Neural crest cell (in vitro differentiated cells): ENCODE data around the gene EPAS1. TPM values are rescaled to one million over a fixed set of nuclear protein-coding genes. Genes with fewer than 3 reads are reported as not detected.

Source experiments
- DNase-seq: peaks from one replicate; pipeline ENCODE4 v3.0.0; 2021; ENCODE audit warnings: low read depth, mixed read lengths, low spot score
- H3K27ac Mint-ChIP-seq: one replicate; pipeline ENCODE4 v1.8.0; 2021; ENCODE audit warnings: mild to moderate bottlenecking, mixed read lengths; ENCODE audit not compliant: unreplicated experiment
- H3K27me3 Mint-ChIP-seq: 2 replicates; pipeline ENCODE4 v1.8.0; 2021; ENCODE audit warnings: low read depth, mild to moderate bottlenecking, mixed read lengths
- H3K36me3 Mint-ChIP-seq: 2 replicates; pipeline ENCODE4 v1.8.0; 2021; ENCODE audit warnings: low read depth, mild to moderate bottlenecking, mixed read lengths
- H3K4me1 Mint-ChIP-seq: 2 replicates; pipeline ENCODE4 v1.8.0; 2021; ENCODE audit warnings: mixed read lengths
- H3K4me3 Mint-ChIP-seq: one replicate; pipeline ENCODE4 v1.8.0; 2021; ENCODE audit warnings: mild to moderate bottlenecking, mixed read lengths
- H3K9me3 Mint-ChIP-seq: 2 replicates; pipeline ENCODE4 v1.8.0; 2021; ENCODE audit warnings: mixed read lengths
- CTCF ChIP-seq: fragments of 200-600 bp; sonication (generic); conservative IDR thresholded peaks from 2 replicates; pipeline ENCODE4 v1.5.0; 2021; ENCODE audit warnings: antibody characterized with exemption, mild to moderate bottlenecking
- total RNA-seq: library from RNA; stranded (reverse); gene quantifications from 2 replicates; pipeline ENCODE4 v1.2.1, GENCODE V29; 2021

EPAS1 gene
- total RNA-seq, 1 donor from 2014 or later = 0.14 TPM

- Mint-ChIP-seq H3K4me3 (no peak overlapping the region), H3K27me3 (no peaks in the 10 kb centered on the region), H3K36me3 (no peaks in the 10 kb centered on the region), H3K9me3 (no peaks in the 10 kb centered on the region), H3K4me1 (no peaks in the 10 kb centered on the region), H3K27ac (no peak overlapping the region)
- no peak for TF ChIP-seq CTCF
- DNase-seq = no peak
These were observed 81.4 kb downstream of the EPAS1 start for GRCh38 chr2:46378616-46379015.

- no peak for TF ChIP-seq CTCF
- no peak overlapping the region for H3K27ac Mint-ChIP-seq
- no peaks in the 10 kb centered on the region for H3K9me3 Mint-ChIP-seq
- DNase-seq = no peak
- no peaks in the 10 kb centered on the region for H3K36me3 Mint-ChIP-seq
- H3K27me3 Mint-ChIP-seq = no peaks in the 10 kb centered on the region
- no peak overlapping the region for H3K4me3 Mint-ChIP-seq
- no peaks in the 10 kb centered on the region for H3K4me1 Mint-ChIP-seq
These were observed 82.2 kb downstream of the EPAS1 start for GRCh38 chr2:46379213-46380037.

- no peaks in the 10 kb centered on the region for H3K9me3 Mint-ChIP-seq
- no peaks in the 10 kb centered on the region for H3K4me1 Mint-ChIP-seq
- H3K27ac Mint-ChIP-seq = no peak overlapping the region
- H3K4me3 Mint-ChIP-seq = no peak overlapping the region
- no peak for TF ChIP-seq CTCF
- H3K27me3 Mint-ChIP-seq = no peaks in the 10 kb centered on the region
- H3K36me3 Mint-ChIP-seq = no peaks in the 10 kb centered on the region
- DNase-seq = no peak
These were observed 83.1 kb downstream of the EPAS1 start for GRCh38 chr2:46380038-46380940.

GRCh38 chr2:46381263-46381849, 84.1 kb downstream of the EPAS1 start:
- Mint-ChIP-seq H3K27ac (no peak overlapping the region), H3K9me3 (no peaks in the 10 kb centered on the region)

More at GRCh38 chr2:46381263-46381849, 84.1 kb downstream of the EPAS1 start:
- no peaks in the 10 kb centered on the region for H3K4me1 Mint-ChIP-seq
- no peaks in the 10 kb centered on the region for H3K27me3 Mint-ChIP-seq
- DNase-seq = no peak
- H3K36me3 Mint-ChIP-seq = no peaks in the 10 kb centered on the region
- TF ChIP-seq CTCF = no peak
- H3K4me3 Mint-ChIP-seq = no peak overlapping the region
